ENCODE results near the gene REC8.
"Not testable (repeated sequence)": the region's sequence is repeated elsewhere in the genome, so short reads cannot be mapped to it uniquely, and the experiment has no call there.

REC8 gene

DNA sequence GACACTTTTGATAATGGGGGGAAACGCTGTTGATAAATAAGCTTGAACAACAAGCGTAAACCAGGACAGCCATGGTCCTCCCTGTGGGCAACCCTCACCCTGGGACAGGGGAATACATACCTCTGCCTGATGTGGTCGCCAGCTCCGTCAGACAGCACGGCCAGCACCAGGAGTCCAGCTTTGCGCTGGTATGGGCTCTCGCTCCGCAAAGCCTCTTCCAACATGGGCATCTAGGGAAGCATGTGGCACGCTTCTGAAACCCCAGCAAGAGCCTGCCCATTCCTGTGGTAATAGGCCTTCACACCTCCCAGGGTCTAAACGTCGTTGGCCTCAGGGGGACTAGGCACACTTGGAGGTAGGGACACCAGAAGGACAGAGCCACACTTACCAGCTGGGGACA is 13.9 kb downstream of the REC8 start:
- DNase-seq = no peak

- DNase-seq = no peak
These were observed 15.1 kb downstream of the REC8 start for GRCh38 chr14:24186831-24187538.

DNA sequence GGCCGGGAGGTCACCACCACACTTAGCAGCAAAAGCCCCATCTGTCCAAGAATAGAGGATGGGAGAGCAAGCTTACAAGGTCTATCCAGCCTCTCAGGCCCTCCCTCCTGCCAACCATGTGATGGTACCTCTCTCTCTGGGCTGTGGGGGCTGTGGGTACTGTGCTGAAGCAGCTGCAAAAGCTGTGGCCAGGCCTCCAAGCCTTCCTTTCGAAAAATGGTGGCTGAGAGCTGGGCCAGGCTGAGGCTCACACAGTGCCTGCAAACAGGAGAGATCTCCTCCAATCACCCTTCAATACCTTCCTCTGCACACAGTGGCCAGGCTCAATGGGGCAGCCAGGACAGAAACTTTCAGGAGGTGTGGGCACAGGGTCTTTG is 15.6 kb downstream of the REC8 start:
- DNase-seq = no peak

DNA sequence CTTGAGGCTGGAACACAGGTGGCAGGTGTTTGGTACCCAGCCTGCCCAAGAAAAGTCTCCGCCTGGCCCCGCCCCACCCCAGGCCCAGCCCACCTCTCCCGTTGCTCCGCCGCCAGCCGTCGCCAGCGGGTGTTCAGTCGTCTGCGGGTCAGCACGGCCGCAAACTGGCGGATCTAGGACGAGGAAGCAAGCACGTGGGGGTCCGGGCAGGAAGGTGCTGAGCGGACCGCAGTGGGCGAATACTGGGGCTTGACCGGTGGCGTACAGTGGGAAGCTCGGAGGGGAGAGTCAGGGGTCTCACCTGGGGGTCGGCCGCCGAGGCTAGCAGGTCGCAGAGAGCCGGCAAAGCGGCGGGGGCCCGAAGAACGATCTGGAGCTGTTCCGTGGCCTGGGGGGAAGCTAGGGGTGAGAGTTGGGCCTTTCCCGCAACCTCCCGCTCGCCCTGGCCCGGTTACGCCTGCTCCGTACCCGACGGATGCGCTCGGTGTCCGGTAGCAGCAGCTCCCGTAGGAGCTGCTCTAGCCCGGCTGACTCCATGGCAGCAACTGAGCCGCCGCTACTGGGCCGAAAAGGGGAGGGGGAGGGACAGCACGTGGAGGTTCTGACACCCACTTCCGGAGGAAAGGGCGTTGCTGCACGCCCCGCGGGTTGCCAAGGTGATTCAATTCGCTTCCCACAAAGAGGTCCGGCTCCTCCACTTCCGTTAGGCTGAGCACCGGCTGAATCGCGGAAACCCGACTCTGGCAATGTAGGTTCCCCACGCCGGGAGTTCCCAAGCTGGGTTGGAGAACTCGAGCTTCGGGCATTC is 16.6 kb downstream of the REC8 start, which contains the start of gene IPO4:
Gene IPO4, minus strand, starts transcription at position 566 of the 808 bp plus-strand sequence. Its CDS starts 29 bp downstream, at position 537.
- peak; percentile 98 for DNase-seq

- no peak for DNase-seq
These were observed 17.1 kb downstream of the REC8 start for GRCh38 chr14:24189059-24189375.

- no peak for DNase-seq
These were observed 17.6 kb downstream of the REC8 start for GRCh38 chr14:24189460-24189859.

GRCh38 chr14:24190416-24190815 is 18.5 kb downstream of the REC8 start:
- no peak for DNase-seq

GRCh38 chr14:24192933-24193332 is 21.1 kb downstream of the REC8 start:
- DNase-seq = no peak

GRCh38 chr14:24194186-24194872 is 22.4 kb downstream of the REC8 start:
- DNase-seq = no peak

DNA sequence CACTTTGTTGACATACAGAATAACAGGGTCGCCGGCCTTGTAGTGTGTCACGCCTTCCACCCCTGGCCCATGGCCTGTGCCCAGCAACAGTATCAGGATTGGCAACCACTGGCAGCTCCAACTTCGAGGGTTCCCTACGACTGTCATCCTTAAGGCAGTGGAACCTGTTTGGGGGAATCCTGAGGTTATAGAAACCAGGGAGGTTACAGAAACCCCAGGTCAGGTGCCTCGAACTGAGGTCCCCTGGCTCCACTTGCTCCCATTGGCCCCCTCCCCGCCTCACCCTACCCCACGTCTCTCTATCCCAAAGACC is 22.9 kb downstream of the REC8 start:
- no peak for DNase-seq

DNA sequence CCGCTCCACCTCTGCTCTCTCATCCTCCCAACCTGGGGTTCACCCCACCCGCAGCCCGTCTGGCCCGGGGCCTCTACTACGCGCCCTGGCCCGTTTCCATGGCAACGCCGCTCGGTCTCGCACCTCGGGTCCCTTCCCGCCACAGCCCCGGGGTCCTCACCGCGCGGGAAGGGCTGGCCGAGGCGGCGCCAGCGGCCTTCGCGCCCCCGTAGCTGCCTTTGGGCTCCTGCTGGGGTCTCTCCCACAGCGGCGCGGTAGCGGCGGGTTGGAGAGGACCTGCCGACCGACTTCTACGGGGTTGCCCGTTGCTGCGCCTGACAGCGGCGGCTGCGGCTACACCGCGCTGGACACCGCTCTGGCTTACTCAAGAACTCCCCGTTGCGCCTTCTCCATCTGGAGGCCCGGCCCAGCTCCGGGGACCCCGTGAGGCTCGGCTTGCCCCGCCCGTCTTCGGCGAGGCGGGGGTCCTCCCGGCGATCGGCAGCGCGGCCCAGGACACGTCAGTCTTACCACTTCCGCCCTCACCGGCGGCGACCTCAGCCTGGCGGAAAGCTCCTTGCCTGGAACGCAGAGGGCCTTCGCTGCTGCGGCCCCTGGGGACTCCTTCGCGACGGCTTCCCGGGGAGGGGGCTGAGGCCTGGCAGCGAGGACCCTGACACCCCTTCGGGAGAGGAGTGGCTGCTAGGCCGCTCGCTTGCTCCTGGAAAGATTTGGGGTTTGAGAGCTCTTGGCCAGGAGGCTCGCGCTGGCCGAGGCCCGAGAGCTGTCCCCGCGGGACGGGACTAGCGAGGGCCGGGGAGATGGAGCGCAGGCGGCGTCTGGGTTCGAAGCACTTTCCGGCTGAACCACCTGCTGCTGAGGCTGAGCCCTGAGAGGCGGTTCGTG is 23.5 kb downstream of the REC8 start, which contains the start of gene TM9SF1:
Gene TM9SF1, minus strand, starts transcription at position 256 of the 885 bp plus-strand sequence. CDS start 422 bp downstream, outside the sequence.
- peak; percentile 76 for DNase-seq

GRCh38 chr14:24196071-24197055 is 24.5 kb downstream of the REC8 start:
- DNase-seq = no peak

DNA sequence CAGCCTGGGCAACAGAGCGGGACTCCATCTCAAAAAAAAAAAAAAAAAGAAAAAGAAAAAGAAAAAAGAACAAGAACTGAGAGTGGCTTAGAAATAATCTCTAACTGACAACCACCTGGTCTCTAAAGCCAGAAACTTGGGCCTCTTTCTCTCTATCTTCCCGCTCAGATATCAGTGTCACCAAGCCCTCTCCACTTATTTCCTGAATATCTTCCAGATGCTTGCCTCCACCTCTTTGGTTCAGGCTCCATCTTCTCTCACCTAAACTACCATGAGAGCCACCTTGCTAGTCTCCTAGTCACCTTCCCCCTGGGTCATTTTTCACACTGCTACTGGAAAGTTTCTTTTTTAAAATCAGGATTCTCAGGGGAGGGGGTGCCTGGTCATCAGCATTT is 25.2 kb downstream of the REC8 start:
- DNase-seq = no peak

- no peak for DNase-seq
These were observed 27.1 kb downstream of the REC8 start for GRCh38 chr14:24198814-24199524.

- DNase-seq = not testable (repeated sequence)
These were observed 30.7 kb downstream of the REC8 start for GRCh38 chr14:24202538-24202937.

DNA sequence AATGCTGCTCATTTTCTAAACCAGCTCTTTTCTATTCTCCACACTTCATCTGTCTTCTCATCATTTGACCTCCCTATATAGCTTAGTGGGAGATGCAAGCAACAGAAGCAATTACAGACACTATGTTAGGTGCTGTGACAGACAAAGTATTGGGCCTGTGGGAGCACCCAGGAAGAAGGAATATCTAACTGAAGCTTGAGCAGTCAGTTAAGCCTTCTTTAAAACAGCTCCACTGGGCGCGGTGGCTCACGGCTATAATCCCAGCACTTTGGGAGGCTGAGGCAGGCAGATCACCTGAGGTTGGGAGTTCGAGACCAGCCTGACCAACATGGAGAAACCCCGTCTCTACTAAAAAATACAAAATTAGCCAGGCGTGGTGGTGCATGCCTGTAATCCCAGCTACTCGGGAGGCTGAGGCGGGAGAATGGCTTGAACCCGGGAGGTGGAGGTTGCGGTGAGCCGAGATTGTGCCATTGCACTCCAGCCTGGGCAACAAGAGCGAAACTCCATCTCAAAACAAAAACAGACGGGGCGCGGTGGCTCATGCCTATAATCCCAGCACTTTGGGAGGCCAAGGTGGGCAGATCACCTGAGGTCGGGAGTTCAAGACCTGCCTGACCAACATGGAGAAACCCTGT is 31.5 kb downstream of the REC8 start:
- DNase-seq = not testable (repeated sequence)

- no peak for DNase-seq
These were observed 32.6 kb downstream of the REC8 start for GRCh38 chr14:24204163-24205146.

DNA sequence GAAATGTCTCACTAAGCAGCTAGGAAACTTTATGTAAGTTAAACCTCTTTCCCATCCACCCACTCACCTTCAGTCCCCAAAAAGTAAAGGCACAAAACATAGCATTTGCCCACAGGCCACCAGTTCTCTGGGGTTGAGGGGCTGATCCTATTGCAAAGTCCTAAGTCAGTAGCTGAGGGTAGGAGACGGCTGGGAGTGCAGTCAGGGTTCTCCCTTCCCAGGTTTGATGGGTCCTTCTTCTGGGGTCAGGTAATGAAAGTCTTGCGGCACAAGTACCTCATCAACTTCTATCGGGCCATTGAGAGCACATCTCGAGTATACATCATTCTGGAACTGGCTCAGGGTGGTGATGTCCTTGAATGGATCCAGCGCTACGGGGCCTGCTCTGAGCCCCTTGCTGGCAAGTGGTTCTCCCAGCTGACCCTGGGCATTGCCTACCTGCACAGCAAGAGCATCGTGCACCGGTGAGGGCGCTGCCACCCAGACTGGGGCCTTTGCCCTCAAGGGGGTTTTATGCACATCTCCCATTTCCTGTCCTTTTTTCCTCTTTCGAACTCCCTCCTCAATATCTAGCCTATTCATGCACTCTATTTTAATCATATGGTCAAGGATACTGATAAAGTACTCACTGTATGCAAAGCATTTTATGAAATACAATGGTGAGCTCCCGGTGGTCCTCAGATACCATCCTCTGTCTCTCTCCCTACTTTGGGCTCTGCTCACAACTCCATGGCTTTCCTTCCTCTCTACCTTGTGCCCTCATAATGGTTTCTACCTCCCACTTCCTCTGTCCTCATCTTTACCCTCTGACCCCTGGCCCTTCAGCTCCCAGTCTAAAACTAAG is 34.6 kb downstream of the REC8 start:
- no peak for DNase-seq

Measured in COR-L47 (cell line).